ENCODE measurements around the gene AHNAK2. TPM values are rescaled to one million over a fixed set of nuclear protein-coding genes. Genes with fewer than 3 reads are reported as not detected.

The AHNAK2 gene
- total RNA-seq, 1 donor from 2014 or later, result 16.8 TPM

DNA sequence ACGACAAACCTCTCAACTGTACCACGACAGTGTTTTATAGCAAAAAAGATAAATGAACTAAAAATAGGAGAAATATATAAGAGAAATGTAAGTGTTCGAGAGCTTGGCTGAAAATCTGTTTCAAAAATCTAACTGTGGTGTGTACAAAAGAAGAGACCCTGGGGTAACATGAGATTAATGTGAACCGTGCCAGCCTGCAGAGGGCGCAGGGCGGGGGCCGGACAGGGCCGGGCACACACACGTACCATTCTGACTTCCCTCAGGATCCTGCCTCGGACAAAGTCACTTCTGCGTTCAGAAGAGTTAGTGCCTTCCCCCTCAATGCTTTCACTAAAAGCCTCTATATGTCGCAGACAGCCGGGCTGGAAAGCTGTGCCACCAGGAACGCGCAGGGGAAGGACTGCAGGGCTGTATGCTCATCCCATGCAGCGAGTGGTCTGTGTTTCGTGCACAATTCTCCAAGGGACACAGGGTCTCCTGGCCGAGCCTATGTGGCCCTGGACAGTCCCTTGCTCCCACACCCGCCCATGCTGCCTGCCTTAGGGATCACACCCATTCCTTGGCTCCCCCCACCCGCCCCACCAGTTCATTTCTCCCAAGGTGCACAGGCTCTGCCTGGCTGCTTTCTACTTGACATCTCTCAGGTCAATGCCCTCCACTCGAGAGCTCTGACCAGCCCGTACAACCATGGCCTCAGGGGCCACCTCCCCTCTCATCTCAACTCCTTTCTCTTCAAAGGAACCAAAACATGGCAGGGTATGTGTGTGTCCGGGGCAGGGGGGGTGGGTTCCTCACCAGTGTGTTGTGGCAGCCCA lies 34.2 kb upstream of the AHNAK2 start:
- no peak for DNase-seq (ENCODE audit: low read depth in 2 of 2)

DNA sequence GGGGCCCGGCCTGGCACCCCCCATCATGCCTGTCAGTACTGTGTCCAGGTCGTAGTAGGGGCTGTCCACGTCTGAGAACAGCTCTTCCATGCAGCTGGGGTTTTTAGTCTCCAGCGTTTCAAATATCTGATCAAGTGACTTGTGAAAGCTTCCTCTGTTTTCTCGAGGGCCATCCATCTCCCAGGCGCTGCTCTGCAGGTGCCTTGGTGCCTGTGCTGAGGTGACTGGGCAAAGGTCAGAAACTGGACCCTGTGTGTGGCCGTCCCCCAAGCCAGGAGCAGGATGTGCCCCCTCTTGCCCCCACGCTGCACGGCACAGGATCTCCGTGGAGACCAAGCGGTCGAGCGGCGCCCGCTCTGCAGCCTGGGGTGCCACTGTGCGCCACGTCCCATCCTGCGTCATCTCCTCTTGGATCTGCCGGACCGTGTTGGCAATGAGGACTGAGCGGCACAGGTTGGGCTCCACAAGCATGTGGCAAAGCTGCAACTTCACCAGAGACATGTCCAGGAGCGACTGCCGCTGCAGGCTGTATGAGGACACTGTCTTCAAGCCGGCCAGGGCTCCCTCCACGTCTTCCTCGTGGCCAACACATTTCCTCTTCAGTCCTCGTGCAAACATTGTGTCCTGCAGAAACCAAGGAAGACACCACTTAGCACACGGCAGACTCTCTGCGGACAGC lies 33.3 kb upstream of the AHNAK2 start:
- no peak for DNase-seq (ENCODE audit: low read depth in 2 of 2)

DNA sequence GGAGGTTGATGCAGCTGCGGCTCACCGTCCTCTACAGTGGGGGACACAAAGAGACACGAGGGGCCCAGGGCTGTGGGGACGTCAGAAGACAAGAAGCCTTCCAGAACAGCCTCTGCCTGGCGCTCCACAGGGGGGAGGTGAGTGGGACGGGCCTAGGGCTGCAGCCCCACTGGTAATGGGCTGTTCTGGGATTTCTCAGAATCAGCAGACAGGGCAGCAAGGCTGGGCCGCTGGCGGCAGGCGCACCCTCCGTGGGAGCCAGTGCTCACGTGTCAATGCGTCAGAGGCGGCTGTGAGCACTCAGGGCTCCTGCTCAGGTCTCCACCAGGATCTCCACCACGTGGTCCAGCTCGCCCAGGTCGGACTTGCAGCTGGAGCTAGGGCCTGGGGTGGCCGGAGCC lies 32.7 kb upstream of the AHNAK2 start:
- no peak for DNase-seq (ENCODE audit: low read depth in 2 of 2)

DNA sequence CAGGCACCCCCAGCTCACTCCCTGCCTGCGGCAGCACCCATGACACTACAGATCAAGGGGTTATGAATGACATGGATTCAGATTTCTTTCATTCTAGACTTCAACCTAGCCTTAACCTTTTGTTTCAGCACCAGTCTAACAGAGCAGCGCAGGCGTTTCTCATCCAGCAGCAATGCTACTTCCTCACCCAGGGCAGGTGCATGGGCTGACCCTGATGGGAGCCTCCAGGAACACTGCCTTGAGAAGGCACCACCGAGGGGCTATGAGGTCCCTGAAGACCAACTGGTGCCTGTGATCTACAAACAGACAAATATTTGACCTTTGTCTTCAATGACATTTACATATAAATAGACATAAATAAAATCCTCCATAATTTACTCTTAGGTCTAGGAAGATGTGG lies 31.9 kb upstream of the AHNAK2 start:
- DNase-seq (ENCODE audit: low read depth in 2 of 2), result no peak

DNA sequence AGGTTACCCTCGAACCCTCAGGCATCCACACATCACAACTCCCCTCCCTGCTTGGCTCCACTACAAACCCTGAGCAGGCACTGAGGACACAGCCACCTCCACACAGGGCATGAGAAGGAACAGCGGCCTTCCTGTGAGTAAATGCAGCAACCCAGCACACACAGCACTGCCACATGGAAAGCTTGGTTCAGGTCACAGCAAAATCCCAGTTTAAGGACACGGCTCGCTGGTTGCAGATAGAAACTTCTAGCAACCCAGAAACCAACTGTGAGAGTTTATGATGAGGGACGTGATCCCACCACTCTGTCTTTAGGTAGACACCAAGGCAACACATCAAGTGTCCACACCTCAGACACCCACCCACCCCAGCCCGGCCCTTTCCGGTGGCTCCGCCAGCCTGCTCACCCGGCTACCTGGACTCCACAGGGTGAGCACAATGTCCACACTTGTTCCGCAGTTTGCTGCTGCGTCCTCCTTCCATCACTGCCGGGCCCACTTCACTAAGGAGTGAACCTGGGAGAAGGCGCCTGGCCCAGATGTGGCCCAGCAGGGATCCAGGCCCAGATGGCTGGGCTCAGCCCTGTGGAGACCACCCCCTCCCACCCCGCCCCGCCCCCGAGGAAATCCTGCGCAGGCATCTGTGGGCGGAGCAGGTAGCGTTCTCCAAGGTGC lies 29.6 kb upstream of the AHNAK2 start:
- no peak for DNase-seq (ENCODE audit: low read depth in 2 of 2)

DNA sequence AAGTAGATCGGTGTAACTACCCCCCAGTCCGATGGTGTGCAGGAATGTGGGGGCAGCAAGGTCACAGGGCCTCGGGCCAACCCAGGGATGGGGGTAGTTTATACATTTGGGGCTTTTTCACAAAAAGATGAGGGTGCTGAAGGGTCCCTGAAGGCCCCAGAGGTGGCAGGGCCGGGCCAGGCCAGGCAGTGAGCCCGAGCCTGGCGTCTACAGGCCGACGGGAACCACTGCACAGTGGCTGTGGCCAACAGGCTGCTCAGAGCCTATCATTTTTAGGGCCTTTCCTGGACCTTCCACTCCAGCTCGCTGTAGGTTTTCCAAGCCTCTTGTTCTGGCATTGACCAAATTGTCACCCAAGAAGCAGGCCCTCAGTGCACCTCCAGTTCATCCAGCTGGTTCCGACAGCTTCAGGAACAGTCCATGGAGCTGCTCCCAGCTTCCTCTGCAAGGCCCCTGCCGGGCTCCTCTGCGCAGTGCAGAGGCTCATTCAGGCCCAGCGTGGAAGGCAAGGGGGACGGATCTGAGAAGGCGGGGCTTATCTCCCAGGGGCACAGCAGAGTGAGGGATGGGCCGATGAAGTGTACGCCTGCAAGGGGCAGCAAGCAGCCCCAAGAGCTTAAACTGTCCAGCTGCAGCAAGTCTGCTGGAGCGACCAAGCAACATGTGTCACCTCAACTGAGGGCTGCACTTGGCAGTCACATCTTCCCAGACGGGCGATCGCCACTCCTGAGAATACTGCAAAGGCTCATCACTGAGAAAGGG lies 28.8 kb upstream of the AHNAK2 start:
- DNase-seq (ENCODE audit: low read depth in 2 of 2), result no peak

DNA sequence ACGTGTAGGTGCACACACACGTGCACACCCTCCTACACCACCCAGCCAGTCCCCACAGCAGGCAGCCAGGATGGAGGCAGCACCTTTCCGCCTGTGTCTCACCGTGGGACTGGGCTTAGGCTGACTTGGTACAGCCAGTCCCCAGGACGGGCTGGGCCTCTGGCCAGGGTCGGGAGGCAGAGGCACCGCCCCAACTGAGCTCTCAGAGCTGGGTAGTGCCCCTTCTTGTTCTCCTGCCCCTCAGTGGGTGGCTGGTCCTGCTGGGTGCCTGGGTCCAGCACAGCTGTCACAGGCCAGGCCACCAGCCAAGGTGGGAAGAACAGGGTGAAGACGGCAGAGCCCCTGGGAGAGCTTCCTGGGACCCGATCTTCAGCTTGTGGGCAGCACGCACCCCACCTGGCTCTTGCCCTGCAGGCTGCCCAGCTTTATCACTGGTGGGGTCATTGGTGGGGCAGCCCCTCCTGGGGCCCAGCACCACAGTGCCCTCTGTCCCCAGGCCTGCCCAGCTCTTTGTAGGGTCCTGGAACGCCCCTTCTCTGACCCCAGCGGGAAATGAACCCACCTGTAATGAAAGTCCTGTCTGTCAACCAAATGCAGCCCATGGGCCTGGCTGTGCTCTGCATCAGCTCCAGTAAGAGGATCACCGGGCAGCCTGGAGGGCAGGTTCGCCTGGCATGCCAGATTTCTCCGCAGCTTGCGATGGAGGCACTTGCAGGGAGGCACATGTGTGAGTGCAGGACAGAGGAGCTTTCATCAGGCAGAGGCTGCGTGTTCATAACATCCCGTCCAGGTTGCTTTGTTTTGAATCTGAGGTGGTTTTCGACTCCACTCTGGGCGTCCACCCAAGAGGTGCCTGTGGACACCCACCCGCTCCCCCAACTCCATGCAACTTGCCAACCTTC lies 28.0 kb upstream of the AHNAK2 start:
- no peak for DNase-seq (ENCODE audit: low read depth in 2 of 2)

DNA sequence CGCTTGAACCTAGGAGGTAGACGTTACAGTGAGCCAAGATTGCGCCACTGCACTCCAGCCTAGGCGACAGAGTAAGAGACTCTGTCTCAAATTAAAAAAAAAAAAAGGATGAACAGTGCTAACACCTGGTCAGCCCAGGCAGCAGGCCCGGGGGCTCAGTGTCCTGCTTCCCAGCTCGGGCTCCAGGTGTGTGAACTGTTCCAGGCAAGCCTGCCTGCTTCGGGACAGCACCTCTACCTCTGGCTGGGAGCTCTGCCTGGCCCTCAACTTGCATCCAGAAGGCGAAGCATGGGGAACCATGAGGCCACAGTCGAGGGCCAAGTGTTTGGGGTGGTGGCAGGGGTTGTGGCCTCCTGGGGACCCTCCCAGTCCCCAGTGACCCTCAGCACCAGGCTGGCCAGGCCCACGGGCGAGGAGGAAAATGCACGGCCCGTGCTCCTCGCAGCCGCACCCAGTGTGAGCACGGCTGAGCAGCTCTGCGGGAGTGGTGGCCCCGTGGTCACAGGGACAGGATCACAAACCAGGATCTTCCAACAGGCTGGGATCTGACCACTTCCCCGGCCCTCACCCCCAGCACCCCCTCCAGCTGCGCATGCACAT lies 27.3 kb upstream of the AHNAK2 start:
- no peak for DNase-seq (ENCODE audit: low read depth in 2 of 2)

DNA sequence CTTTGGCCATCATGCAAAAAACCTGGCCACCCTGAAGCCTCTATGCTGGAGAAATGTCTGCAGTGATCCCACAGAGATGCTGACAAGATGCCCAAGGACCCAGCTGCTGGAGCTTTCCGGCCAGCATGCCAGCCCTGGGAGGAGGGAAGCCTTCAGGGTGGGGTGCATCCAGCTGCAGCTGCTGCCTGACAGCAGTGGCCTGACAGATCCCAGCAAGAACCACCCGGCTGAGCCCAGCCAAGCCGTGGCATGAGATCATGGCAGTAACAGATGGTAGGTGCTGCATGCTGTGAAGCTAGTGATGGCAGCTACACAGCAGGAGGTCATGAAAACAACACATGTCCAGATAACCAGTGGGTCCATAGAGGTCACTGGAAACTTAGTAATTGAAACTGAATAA lies 21.2 kb upstream of the AHNAK2 start:
- DNase-seq (ENCODE audit: low read depth in 2 of 2), result no peak

DNA sequence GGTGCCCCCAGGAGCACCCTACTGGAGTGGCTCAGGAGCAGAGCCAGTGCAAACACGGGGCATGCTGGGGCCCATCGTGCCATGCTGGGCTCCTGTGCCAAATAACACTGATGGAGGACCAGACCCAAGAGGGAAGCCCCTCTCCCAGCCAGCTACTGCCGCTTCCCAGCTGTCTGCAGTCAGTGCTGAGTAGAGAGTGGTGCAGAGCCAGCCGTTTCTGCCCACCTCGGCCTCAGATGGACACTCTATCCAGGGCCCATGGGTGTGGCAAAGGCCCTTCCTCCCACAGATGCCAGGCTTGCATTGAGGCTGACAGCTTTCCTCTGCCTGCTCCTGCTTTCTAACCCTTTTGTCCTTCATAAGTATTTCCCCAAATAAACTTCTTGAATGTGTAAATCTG lies 20.6 kb upstream of the AHNAK2 start:
- no peak for DNase-seq (ENCODE audit: low read depth in 2 of 2)

DNA sequence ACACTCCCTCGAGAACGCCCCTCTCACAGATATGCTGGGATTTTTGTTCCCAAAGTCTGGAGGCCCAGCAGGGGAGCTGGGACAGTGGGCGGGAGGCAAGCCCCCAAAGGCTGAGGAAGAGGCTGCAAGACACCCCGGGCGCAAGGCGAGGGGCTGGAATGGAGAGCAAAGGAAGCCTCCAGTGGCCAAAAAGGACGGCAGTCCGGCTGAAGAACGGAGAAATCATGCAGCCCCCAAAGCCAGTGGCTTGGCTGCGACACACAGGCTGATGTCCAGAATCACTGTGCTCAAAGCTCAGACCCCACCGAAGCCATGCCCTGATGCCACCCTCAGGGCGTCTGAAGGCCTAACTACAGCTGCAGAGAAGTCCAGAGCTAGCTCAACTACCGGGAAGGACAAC lies 18.3 kb upstream of the AHNAK2 start:
- DNase-seq (ENCODE audit: low read depth in 2 of 2), result no peak

DNA sequence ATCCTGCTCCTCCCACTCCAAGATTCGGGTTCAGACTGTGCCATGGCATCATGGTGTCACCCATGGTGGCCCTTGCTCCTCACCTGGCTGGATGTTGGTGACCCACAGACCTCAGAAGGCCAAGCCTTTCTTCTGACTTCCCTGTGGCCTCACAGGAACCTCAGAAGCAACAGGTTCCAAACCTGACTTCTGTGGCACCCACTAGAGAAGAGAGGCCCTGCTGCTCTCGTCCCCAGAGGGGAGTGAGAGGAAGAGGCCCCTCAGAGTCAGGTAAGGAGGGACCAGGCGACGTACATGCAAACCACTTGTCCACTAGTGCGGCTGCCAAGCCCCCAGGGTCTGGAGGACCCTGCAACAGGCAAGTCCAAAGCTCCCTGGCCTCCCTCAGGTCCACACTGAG lies 17.9 kb upstream of the AHNAK2 start:
- DNase-seq (ENCODE audit: low read depth in 2 of 2), result no peak

DNA sequence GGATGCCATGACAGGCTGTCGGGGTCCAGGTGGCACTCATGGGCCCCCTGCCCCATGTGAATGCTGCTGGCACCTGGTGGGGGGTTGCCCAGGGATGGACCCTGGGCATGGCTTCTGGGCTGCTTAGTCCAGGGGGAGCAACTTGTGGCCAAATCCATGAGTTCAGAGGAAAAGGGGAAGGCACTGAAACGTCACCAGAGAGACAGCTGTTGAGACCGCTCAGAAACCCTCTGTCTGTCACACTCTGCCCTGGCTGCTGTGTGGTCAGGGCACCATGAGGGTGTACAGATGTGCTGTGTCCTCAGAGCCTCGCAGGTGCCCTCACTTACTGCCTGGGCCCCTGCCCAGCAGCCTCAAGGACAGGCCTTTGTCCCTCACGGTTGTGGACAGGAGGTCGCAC lies 16.8 kb upstream of the AHNAK2 start:
- no peak for DNase-seq (ENCODE audit: low read depth in 2 of 2)

DNA sequence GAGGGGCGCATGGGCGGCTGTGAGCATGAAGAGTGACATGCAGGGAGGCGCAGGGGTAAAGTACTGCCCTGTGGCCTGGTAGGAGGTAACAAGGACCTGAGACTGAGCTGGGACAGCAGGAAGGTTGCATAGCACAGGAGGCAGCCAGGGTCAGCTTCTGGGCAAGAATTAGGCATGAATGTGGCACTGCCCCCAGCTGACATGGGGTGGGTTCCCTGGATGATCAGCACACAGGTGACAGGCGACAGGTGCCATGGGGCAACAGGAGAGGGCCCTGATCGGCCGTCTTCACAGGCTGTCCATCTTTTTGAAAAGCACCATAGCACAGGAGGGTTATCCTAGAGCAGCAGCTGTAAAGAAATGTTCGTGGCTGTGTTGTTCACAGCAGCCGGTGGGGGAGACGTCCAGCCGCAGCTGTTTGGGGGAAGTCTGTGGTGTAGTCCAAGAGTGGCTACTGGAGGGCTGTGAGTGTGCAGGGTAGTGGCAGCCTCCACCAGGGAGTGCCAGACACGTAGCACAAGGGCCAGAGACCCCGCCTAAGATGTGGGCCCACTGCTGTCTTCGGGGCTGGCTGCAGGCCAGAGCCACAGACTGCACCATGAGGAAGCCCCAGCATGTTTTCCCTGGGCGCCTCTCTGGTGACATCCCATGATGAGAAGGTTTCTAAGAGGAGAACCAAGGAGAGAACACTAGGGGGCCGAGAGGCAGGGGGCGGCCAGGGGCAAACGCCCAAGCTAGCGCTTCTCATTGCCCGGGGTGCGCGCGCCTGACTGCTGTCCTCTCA lies 15.8 kb upstream of the AHNAK2 start:
- no peak for DNase-seq (ENCODE audit: low read depth in 2 of 2)

DNA sequence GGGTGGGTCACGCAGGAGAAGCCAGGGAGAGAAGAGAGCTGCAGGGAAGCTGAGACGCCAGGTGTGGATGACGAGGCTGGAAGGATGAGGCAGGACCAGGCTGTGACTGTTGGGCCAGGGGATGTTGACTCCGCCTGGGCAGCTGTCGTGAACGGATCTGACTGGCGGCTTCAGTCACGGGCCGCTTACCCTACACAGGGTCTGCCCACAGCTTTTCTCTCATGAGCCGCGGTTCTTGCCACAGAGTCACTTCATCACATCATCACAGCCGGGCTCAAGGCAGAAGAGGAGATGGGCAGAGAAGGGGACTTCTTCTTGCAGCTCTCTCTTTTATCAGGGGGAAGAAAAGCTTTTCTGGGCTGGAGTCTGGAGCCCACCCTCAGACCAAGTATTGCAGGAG lies 15.1 kb upstream of the AHNAK2 start:
- no peak for DNase-seq (ENCODE audit: low read depth in 2 of 2)

DNA sequence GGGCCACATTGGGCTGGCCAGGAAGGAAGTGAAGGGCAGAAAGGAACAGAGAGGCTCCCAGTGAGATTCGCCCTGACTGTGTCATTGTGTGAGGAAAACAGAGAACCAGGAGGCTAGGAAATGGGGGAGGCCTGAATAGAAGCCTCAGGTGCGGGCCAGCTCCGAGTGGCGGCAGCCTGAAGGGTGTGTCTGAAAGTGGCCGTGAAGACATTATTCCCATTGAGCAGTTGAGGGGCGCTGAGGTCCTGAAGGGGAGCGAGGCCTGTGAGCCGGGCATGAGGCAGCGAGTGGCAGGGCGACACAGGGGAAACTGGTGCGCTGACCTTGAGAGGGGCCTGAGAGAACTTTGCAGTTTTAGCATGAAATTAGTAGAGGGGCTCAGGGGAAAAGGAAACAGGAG lies 14.3 kb upstream of the AHNAK2 start:
- no peak for DNase-seq (ENCODE audit: low read depth in 2 of 2)

DNA sequence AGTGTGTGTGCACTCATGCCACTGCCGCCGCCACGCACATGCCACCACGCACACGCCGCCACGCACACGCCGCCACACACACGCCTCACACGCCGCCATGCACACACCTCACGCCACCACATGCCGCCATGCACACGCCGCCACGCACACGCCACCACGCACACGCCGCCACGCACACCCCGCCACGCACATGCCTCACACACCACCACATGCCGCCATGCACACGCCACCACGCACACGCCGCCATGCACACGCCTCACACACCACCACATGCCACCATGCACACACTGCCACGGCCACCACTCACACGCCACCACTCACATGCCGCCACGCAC lies 13.7 kb upstream of the AHNAK2 start:
- DNase-seq (ENCODE audit: low read depth in 2 of 2), result no peak

DNA sequence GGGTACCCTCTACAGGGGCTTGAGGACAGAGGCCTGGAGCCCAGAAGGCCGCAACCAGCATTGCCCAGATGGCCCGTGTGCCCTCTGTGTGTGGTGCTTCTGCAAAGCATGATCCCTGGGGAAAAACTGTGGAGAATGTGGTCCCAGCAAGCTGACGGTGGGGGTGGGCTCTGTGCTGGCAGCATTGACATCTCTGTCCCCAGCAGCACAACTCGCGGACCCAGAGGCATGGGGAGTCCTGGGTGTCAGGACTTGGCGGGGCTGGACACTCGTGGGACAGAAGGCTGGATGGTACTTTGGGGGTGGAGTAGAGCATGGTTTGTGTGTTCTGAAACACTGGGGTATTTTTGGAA lies 11.8 kb upstream of the AHNAK2 start:
- no peak for DNase-seq (ENCODE audit: low read depth in 2 of 2)

DNA sequence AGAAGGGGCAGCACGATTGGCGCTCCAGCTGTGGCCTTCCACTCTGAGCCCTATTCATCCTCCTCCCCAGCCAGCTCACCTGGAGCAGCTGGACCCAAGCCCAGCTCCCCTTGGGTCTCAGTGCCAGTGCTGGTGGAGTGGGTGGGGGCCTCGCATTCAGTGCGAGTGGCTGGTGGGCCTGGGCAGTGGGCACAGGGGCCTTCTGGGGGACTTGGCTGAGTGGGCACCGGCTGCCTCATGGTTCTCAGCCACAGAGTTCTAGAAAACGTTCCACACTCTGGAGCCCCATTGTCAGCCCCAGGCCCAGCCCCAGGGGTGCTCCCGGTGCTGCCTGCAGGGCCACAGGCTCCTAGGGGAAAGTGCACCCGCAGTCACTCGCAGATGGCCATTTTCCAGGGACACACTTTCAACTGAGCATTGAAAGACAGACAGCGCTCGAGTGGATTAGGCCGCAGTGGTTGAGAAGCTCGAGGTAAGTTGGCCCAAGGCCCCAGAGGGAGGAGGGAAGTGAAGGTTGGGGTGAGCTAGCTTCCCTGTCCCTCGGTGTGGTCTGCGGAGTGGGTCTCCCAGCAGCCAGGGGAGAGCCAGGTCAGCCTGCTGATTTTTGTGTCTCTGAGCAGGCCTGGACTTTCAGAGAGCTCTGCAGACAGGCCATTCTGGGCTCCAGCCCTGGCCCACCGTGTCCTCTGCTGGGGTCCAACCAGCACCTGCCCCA lies 11.2 kb upstream of the AHNAK2 start:
- DNase-seq (ENCODE audit: low read depth in 2 of 2), result no peak
